HepG2 (cell line): ENCODE results near the gene UTRN. TPM values are rescaled to one million over a fixed set of nuclear protein-coding genes. Genes with fewer than 3 reads are reported as not detected.

ENCODE experiments used
- ATAC-seq: fragments of 200-7000 bp; cut with Tn5 transposase; 3 replicates; pipeline ENCODE4 v1.9.1; 2020; ENCODE audit warnings: mild to moderate bottlenecking, moderate library complexity
- BruUV-seq: library from RNA; stranded (reverse); fragments of 400-500 nt; replicated peaks from 2 replicates; lab custom pipeline; 2021; lab: Mats Ljungman, UMichigan
- CTCF ChIA-PET: fragments of 300-600 bp; formaldehyde crosslinking; extraction: SDS; loops from one replicate; lab custom pipeline; 2021; ENCODE audit warnings: low total read pairs, inconsistent platforms, low intra/inter-chr PET ratio; lab: Yijun Ruan, JAX
- POLR2A ChIA-PET: fragments of 350-600 bp; sonication (Branson Sonifier 250); formaldehyde crosslinking; loops from one replicate; lab custom pipeline; 2020; ENCODE audit warnings: antibody characterized with exemption, inconsistent platforms; lab: Yijun Ruan, JAX
- DNase-seq: peaks from one replicate; pipeline ENCODE4 v3.0.0-alpha.2; 2015; ENCODE audit warnings: low spot score
- FAIRE-seq: peaks from 3 replicates; lab custom pipeline; 2011; peaks lifted over from hg19 to GRCh38; lab: Jason Lieb, UNC
- H2AFZ ChIP-seq: one replicate; pipeline ENCODE4 v1.6.1; 2011; ENCODE audit warnings: low read length, inconsistent platforms
- H3K27ac ChIP-seq: fragments of 300-600 bp; 3 replicates; pipeline ENCODE4 v1.8.0; 2011; ENCODE audit warnings: mixed run types, mild to moderate bottlenecking, mixed read lengths, low read length, inconsistent platforms; ENCODE audit not compliant: insufficient read depth; ENCODE audit errors: extremely low read length
- H3K27me3 ChIP-seq, 2 experiments: fragments of 200-600 bp in 1 of 2; 2 replicates in 1 of 2; 3 replicates in 1 of 2; pipeline versions ENCODE4 v1.6.0 to v1.8.0; 2011; ENCODE audit warnings: low read length in 2 of 2, mild to moderate bottlenecking in 2 of 2, moderate library complexity in 2 of 2, inconsistent platforms in 1 of 2; ENCODE audit not compliant: insufficient read depth in 2 of 2, control insufficient read depth in 1 of 2
- H3K36me3 ChIP-seq, 2 experiments: fragments of 200-600 bp in 1 of 2; replicated peaks in 1 of 2; 2 replicates in 1 of 2; 3 replicates in 1 of 2; pipeline versions ENCODE4 v1.5.1 to v1.8.0; 2011; ENCODE audit warnings: low read length in 2 of 2, inconsistent platforms in 1 of 2; ENCODE audit not compliant: insufficient read depth in 2 of 2, control insufficient read depth in 1 of 2
- H3K4me1 ChIP-seq: 2 replicates; pipeline ENCODE4 v1.5.1; 2012; ENCODE audit warnings: low read length, inconsistent platforms; ENCODE audit not compliant: insufficient read depth
- H3K4me2 ChIP-seq: 2 replicates; pipeline ENCODE4 v1.6.0; 2011; ENCODE audit warnings: low read depth, low read length, inconsistent platforms
- H3K4me3 ChIP-seq, 3 experiments: fragments of 200-600 bp in 1 of 3; sonication (generic), shearing (Covaris generic) in 1 of 3; replicated peaks in 1 of 3; 2 replicates each; pipeline ENCODE4 v1.5.1; 2011 to 2016; ENCODE audit warnings: low read length in 3 of 3, inconsistent platforms in 2 of 3, low read depth in 2 of 3, mild to moderate bottlenecking in 2 of 3, control low read depth in 1 of 3, mixed read lengths in 1 of 3; ENCODE audit not compliant: insufficient read depth in 1 of 3
- H3K79me2 ChIP-seq: one replicate; pipeline ENCODE4 v1.6.1; 2011; ENCODE audit warnings: low read length, inconsistent platforms; ENCODE audit not compliant: insufficient read depth
- H3K9ac ChIP-seq: 2 replicates; pipeline ENCODE4 v1.6.0; 2011; ENCODE audit warnings: mild to moderate bottlenecking, low read depth, low read length, inconsistent platforms; ENCODE audit not compliant: insufficient read depth
- H3K9me3 ChIP-seq: 2 replicates; pipeline ENCODE4 v1.5.1; 2012; ENCODE audit warnings: mild to moderate bottlenecking, low read length
- H4K20me1 ChIP-seq: 2 replicates; pipeline ENCODE4 v1.6.0; 2011; ENCODE audit warnings: inconsistent platforms, mild to moderate bottlenecking, low read length, moderate library complexity; ENCODE audit not compliant: insufficient read depth
- FOXP4 ChIP-seq: sonication (generic); formaldehyde crosslinking; IDR thresholded peaks from 2 replicates; pipeline ENCODE4 v1.4.0; 2020; ENCODE audit warnings: missing genetic modification reagents
- GABPB1 ChIP-seq: IDR thresholded peaks from 2 replicates; pipeline ENCODE4 v1.6.1; 2016; ENCODE audit warnings: mild to moderate bottlenecking, missing genetic modification reagents, moderate library complexity, missing compliant biosample characterization
- HOMEZ ChIP-seq: IDR thresholded peaks from 2 replicates; pipeline ENCODE4 v1.6.1; 2016; ENCODE audit warnings: low read depth
- MLLT10 ChIP-seq: sonication (generic); formaldehyde crosslinking; IDR thresholded peaks from 2 replicates; pipeline ENCODE4 v1.4.0; 2020; ENCODE audit warnings: missing genetic modification reagents
- NR2F6 ChIP-seq, 2 experiments: IDR thresholded peaks; 2 replicates each; pipeline ENCODE4 v1.6.1; 2016; ENCODE audit warnings: antibody characterized with exemption in 1 of 2, mild to moderate bottlenecking in 1 of 2
- SP5 ChIP-seq: IDR thresholded peaks from 2 replicates; pipeline ENCODE4 v1.6.1; 2016; ENCODE audit warnings: low read depth, borderline replicate concordance
- SPEN ChIP-seq: sonication (generic); formaldehyde crosslinking; IDR thresholded peaks from 2 replicates; pipeline ENCODE4 v1.5.1; 2020; ENCODE audit warnings: low read depth, mild to moderate bottlenecking, missing genetic modification reagents
- ZBTB38 ChIP-seq: sonication (generic); formaldehyde crosslinking; IDR thresholded peaks from 2 replicates; pipeline ENCODE4 v1.5.1; 2020; ENCODE audit warnings: mild to moderate bottlenecking, missing genetic modification reagents
- ZNF687 ChIP-seq: sonication (generic); formaldehyde crosslinking; IDR thresholded peaks from 2 replicates; pipeline ENCODE4 v1.5.1; 2020; ENCODE audit warnings: mild to moderate bottlenecking, missing genetic modification reagents, moderate library complexity
- ZNF768 ChIP-seq: sonication (generic); formaldehyde crosslinking; IDR thresholded peaks from 2 replicates; pipeline ENCODE4 v1.4.0; 2020; ENCODE audit warnings: missing genetic modification reagents
- WGBS: methylation state at CpG from one replicate; pipeline ENCODE4 v1.1.6; 2017; ENCODE audit warnings: low lambda C conversion rate; 5-methylcytosine and 5-hydroxymethylcytosine counted together
- in situ Hi-C: cut with HindIII; loops from 2 replicates; pipeline ENCODE4 v1.10.0; 2017; ENCODE audit warnings: low pct_unique_long_range_greater_than_20kb; ENCODE audit not compliant: extremely low pct_ligation_motif_present
- intact Hi-C: fragments of 100-400 bp; cut with micrococcal nuclease; formaldehyde crosslinking; loops from one replicate; pipeline ENCODE4 v1.10.0; 2022; ENCODE audit not compliant: unreplicated experiment
- polyA plus RNA-seq, 8 experiments: library from polyadenylated mRNA; depleted of rRNA in 3 of 8; stranded (reverse) in 7 of 8; unstranded in 1 of 8; fragments of >200 nt; fragmentation: Illumina TruSeq in 4 of 8; extraction: Trizol in 4 of 8; gene quantifications; 2 replicates each; pipeline versions ENCODE4 v1.2.1 to v1.2.3, GENCODE V29; 2011 to 2016; ENCODE audit warnings: low read depth in 4 of 8, missing spikeins in 1 of 8, mixed read lengths in 1 of 8; ENCODE audit not compliant: insufficient read depth in 1 of 8
- total RNA-seq, 5 experiments: library from RNA; depleted of rRNA; stranded (reverse); fragments of >200 nt; fragmentation: Illumina TruSeq; extraction: Trizol; gene quantifications; 2 replicates each; pipeline ENCODE4 v1.2.3, GENCODE V29; 2016; ENCODE audit warnings: low read depth in 1 of 5

UTRN gene
- total and polyA plus RNA-seq, 2 of the 13 experiments (the other 11 are each of a cell fraction or from before 2014, with no cell fraction given) = 102 to 116 TPM

- H3K4me1 ChIP-seq = peaks cover 98% of the 10 kb centered on the region
- H3K4me3 ChIP-seq = no peak overlapping the region
- peak overlapping the region; percentile 15 for H3K27ac ChIP-seq
- WGBS = 95% methylated on average over 5 of the region's 5 CpGs
- no peak overlapping the region for H3K4me2 ChIP-seq
- TF ChIP-seq NR2F6 (IDR thresholded peaks at IDR 0.05) = 0 out of 2 replicates have a peak, but pooled peaks have one; percentile 4
- no peak; the same call in 1 of the 2 replicates for TF ChIP-seq NR2F6 (CRISPR knock-in tag; IDR thresholded peaks at IDR 0.05)
- peak; percentile 16; the same call in 1 of the 2 replicates for TF ChIP-seq SP5 (CRISPR knock-in tag)
- TF ChIP-seq HOMEZ (CRISPR knock-in tag) = peak; percentile 41; the same call in 1 of the 2 replicates
- TF ChIP-seq GABPB1 = no peak
- peak; percentile 54 for TF ChIP-seq ZNF687 (CRISPR knock-in tag)
- no peak for TF ChIP-seq ZNF768 (CRISPR knock-in tag)
- 0 out of 2 replicates have a peak, but pooled peaks have one; percentile 21 for TF ChIP-seq SPEN
- no peak for TF ChIP-seq MLLT10 (CRISPR knock-in tag)
- peak; percentile 98 for TF ChIP-seq ZBTB38
- 0 out of 2 replicates have a peak, but pooled peaks have one; percentile 9 for TF ChIP-seq FOXP4
- DNase-seq = no peak
- H3K36me3 ChIP-seq = peaks cover 17 to 32% of the 10 kb centered on the region in 2 experiments
- no TSS peak for BruUV-seq
- ATAC-seq = peak; percentile 34
- no peaks in the 10 kb centered on the region for H4K20me1 ChIP-seq
- in situ Hi-C loops = no loop called here
- no peak for FAIRE-seq
- H3K27me3 ChIP-seq = no peaks in the 10 kb centered on the region
- peaks cover 89% of the 10 kb centered on the region for H3K79me2 ChIP-seq
- H3K9me3 ChIP-seq = no peaks in the 10 kb centered on the region
- intact Hi-C loops = no loop called here
- no peak overlapping the region for H2AFZ ChIP-seq
- no peak overlapping the region for H3K9ac ChIP-seq
- ChIA-PET CTCF (no interaction called here), POLR2A (interaction anchor here (0.6 to 1.1 kb wide), 3 partner anchors 11 to 69 kb away, joined by 3 to 4 read pairs (median 3); no protein-coding TSS in a partner anchor)
Measured at GRCh38 chr6:144314003-144314485, 28.9 kb downstream of the UTRN start.
